Endothelial cell of umbilical vein (primary cell): Measurements from ENCODE around the gene ANKRD44. TPM values are rescaled to one million over a fixed set of nuclear protein-coding genes. Genes with fewer than 3 reads are reported as not detected.

Source experiments
- BruUV-seq: library from RNA; stranded (reverse); fragments of 400-500 nt; replicated peaks from 2 replicates; lab custom pipeline; 2021; lab: Mats Ljungman, UMichigan
- CTCF ChIA-PET: fragments of 300-600, 350-600 bp; sonication (Branson Sonifier 250); formaldehyde crosslinking; loops from one replicate; lab custom pipeline; 2021; ENCODE audit warnings: antibody characterized with exemption, inconsistent platforms; lab: Charles Lee
- POLR2A ChIA-PET: fragments of 300-600, 350-600 bp; sonication (Branson Sonifier 250); formaldehyde crosslinking; loops from one replicate; lab custom pipeline; 2021; ENCODE audit warnings: antibody characterized with exemption, inconsistent platforms; lab: Charles Lee
- DNase-seq: peaks from one replicate; pipeline ENCODE4 v3.0.0-alpha.2; 2011; ENCODE audit warnings: low read depth, low spot score
- FAIRE-seq: peaks from 2 replicates; lab custom pipeline; 2011; peaks lifted over from hg19 to GRCh38; lab: Jason Lieb, UNC
- H2AFZ ChIP-seq: 2 replicates; pipeline ENCODE4 v1.6.0; 2012; ENCODE audit warnings: low read depth, low read length, control low read depth, inconsistent platforms
- H3K27ac ChIP-seq: 2 replicates; pipeline ENCODE4 v1.5.1; 2011; ENCODE audit warnings: low read depth, mild to moderate bottlenecking, control low read depth, low read length, moderate library complexity; ENCODE audit not compliant: insufficient read depth
- H3K27me3 ChIP-seq, 2 experiments: 2 replicates each; pipeline versions ENCODE4 v1.6.0 to v1.6.1; 2011; ENCODE audit warnings: low read length in 2 of 2, mixed read lengths in 1 of 2; ENCODE audit not compliant: control insufficient read depth in 2 of 2, insufficient read depth in 2 of 2
- H3K36me3 ChIP-seq, 2 experiments: 2 replicates in 1 of 2; 3 replicates in 1 of 2; pipeline ENCODE4 v1.5.1; 2011; ENCODE audit warnings: low read length in 2 of 2, mild to moderate bottlenecking in 1 of 2, moderate library complexity in 1 of 2; ENCODE audit not compliant: control insufficient read depth in 2 of 2, insufficient read depth in 2 of 2; ENCODE audit errors: extremely low read depth in 1 of 2
- H3K4me1 ChIP-seq: 3 replicates; pipeline ENCODE4 v1.5.1; 2011; ENCODE audit warnings: mild to moderate bottlenecking, low read length; ENCODE audit not compliant: control insufficient read depth, insufficient read depth; ENCODE audit errors: extremely low read depth
- H3K4me2 ChIP-seq: 2 replicates; pipeline ENCODE4 v1.6.1; 2011; ENCODE audit warnings: low read length, control low read depth, mixed read lengths; ENCODE audit not compliant: insufficient read depth
- H3K4me3 ChIP-seq, 3 experiments: fragments of 200-600 bp in 1 of 3; sonication (generic), shearing (Covaris generic) in 1 of 3; replicated peaks in 1 of 3; 2 replicates each; pipeline ENCODE4 v1.5.1; 2011 to 2016; ENCODE audit warnings: control low read depth in 3 of 3, low read length in 3 of 3, mild to moderate bottlenecking in 2 of 3, inconsistent platforms in 1 of 3, low read depth in 1 of 3, moderate library complexity in 1 of 3; ENCODE audit not compliant: insufficient read depth in 1 of 3
- H3K79me2 ChIP-seq: 2 replicates; pipeline ENCODE4 v1.6.0; 2012; ENCODE audit warnings: low read length, inconsistent platforms; ENCODE audit not compliant: control insufficient read depth, insufficient read depth
- H3K9ac ChIP-seq: replicated peaks from 2 replicates; pipeline ENCODE3; 2011; ENCODE audit warnings: low read length, control low read depth; ENCODE audit not compliant: insufficient read depth; ENCODE audit errors: extremely low read depth
- H3K9me1 ChIP-seq: replicated peaks from 3 replicates; pipeline ENCODE4 v1.6.0; 2011; ENCODE audit warnings: mild to moderate bottlenecking, low read length; ENCODE audit not compliant: control insufficient read depth, insufficient read depth; ENCODE audit errors: extremely low read depth
- H3K9me3 ChIP-seq: replicated peaks from 2 replicates; pipeline ENCODE4 v1.5.1; 2012; ENCODE audit warnings: low read length, inconsistent platforms; ENCODE audit not compliant: control insufficient read depth, insufficient read depth
- H4K20me1 ChIP-seq: replicated peaks from 2 replicates; pipeline ENCODE3; 2011; ENCODE audit warnings: mild to moderate bottlenecking, low read length; ENCODE audit not compliant: control insufficient read depth, insufficient read depth; ENCODE audit errors: extremely low read depth
- CTCF ChIP-seq, 2 donors: IDR thresholded peaks; 1 replicate in 1 of 2; 2 replicates in 1 of 2; pipeline ENCODE4 v1.5.1; 2011; ENCODE audit warnings: low read length in 2 of 2, mild to moderate bottlenecking in 2 of 2, moderate library complexity in 2 of 2, control low read depth in 1 of 2, inconsistent platforms in 1 of 2, low read depth in 1 of 2; ENCODE audit not compliant: insufficient read depth in 1 of 2; ENCODE audit errors: extremely low read depth in 1 of 2
- EZH2 ChIP-seq: IDR thresholded peaks from 2 replicates; pipeline ENCODE4 v1.6.1; 2012; ENCODE audit warnings: borderline replicate concordance, low read depth, mild to moderate bottlenecking, moderate library complexity, low read length, inconsistent platforms; ENCODE audit not compliant: severe bottlenecking
- FOS ChIP-seq: IDR thresholded peaks from 2 replicates; pipeline ENCODE4 v1.6.1; 2011; ENCODE audit warnings: mild to moderate bottlenecking, low read length, moderate library complexity, borderline replicate concordance; ENCODE audit not compliant: insufficient read depth
- GATA2 ChIP-seq: IDR thresholded peaks from 2 replicates; pipeline ENCODE4 v1.7.0; 2011; ENCODE audit warnings: low read depth, mild to moderate bottlenecking, moderate library complexity, mixed read lengths, low read length; ENCODE audit not compliant: insufficient read length, insufficient read depth
- JUN ChIP-seq: IDR thresholded peaks from 2 replicates; pipeline ENCODE4 v1.6.1; 2011; ENCODE audit warnings: borderline replicate concordance, low read depth; ENCODE audit not compliant: insufficient read length, insufficient read depth
- MYC ChIP-seq: IDR thresholded peaks from one replicate; pipeline ENCODE4 v1.6.1; 2011; ENCODE audit warnings: mild to moderate bottlenecking, low read depth, low read length
- POLR2A ChIP-seq: IDR thresholded peaks from 2 replicates; pipeline ENCODE4 v1.6.1; 2012; ENCODE audit warnings: low read depth, mild to moderate bottlenecking, control low read depth, low read length
- POLR2AphosphoS5 ChIP-seq: IDR thresholded peaks from 2 replicates; pipeline ENCODE4 v1.6.1; 2012; ENCODE audit warnings: low read depth, mild to moderate bottlenecking, control low read depth, low read length, moderate library complexity; ENCODE audit not compliant: insufficient read depth
- dilution Hi-C: fragments of 300-500 bp; cut with MboI; formaldehyde crosslinking; loops from one replicate; pipeline ENCODE4 v1.15.0; 2019; ENCODE audit warnings: low sequenced_read_pairs; ENCODE audit not compliant: extremely low pct_ligation_motif_present
- intact Hi-C: fragments of 100-400 bp; cut with micrococcal nuclease; formaldehyde crosslinking; loops from one replicate; pipeline ENCODE4 v1.10.0; 2022
- polyA plus RNA-seq, 4 experiments: library from polyadenylated mRNA; depleted of rRNA in 3 of 4; stranded (reverse) in 3 of 4; unstranded in 1 of 4; fragments of >200 nt; gene quantifications; 2 replicates each; pipeline versions ENCODE4 v1.2.1 to v1.2.3, GENCODE V29; 2011 to 2012; ENCODE audit warnings: missing spikeins in 1 of 4
- total RNA-seq: library from RNA; stranded (reverse); gene quantifications from 2 replicates; pipeline ENCODE4 v1.2.3, GENCODE V29; 2021
- TF ChIP-seq, protein P1 (sequence below): IDR thresholded peaks from 2 replicates; pipeline ENCODE4 v1.6.1; 2011; ENCODE audit not compliant: insufficient read depth, insufficient read length

Gene ANKRD44
- total and polyA plus RNA-seq, 2 donors (not counting 3 experiments of a cell fraction or from before 2014, with no cell fraction given): 3.4 to 6.1 TPM

GRCh38 chr2:197280015-197280702 lies 30.4 kb downstream of the ANKRD44 start:
- no peak for FAIRE-seq
- CTCF ChIA-PET: no interaction called here

GRCh38 chr2:197278799-197279763 lies 31.5 kb downstream of the ANKRD44 start:
- ChIA-PET CTCF (no interaction called here), POLR2A (no interaction called here)
- TF ChIP-seq FOS (no peak), GATA2 (no peak), MYC (no peak), JUN (no peak), POLR2A (no peak), EZH2 (no peak), CTCF (IDR thresholded peaks at IDR 0.05; ENCODE audit: extremely low read depth in 1 of 2, insufficient read depth in 1 of 2, low read depth in 1 of 2, low read length in 2 of 2) (no peak), POLR2AphosphoS5 (no peak)
- TF ChIP-seq, protein P1, sequence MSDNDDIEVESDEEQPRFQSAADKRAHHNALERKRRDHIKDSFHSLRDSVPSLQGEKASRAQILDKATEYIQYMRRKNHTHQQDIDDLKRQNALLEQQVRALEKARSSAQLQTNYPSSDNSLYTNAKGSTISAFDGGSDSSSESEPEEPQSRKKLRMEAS: no peak

More at GRCh38 chr2:197280015-197280702, 30.4 kb downstream of the ANKRD44 start:
- Histone ChIP-seq H3K4me1 (no peaks in the 10 kb centered on the region), H3K4me2 (no peak overlapping the region), H2AFZ (no peak overlapping the region), H3K9me1 (no peaks in the 10 kb centered on the region), H3K27ac (no peak overlapping the region), H4K20me1 (no peaks in the 10 kb centered on the region), H3K36me3 (no peaks in the 10 kb centered on the region), H3K9ac (no peak overlapping the region), H3K4me3 (no peak overlapping the region), H3K27me3 (peaks cover 0 to 4% of the 10 kb centered on the region in 2 experiments), H3K79me2 (no peaks in the 10 kb centered on the region), H3K9me3 (no peaks in the 10 kb centered on the region)
- BruUV-seq: no TSS peak
- POLR2A ChIA-PET: no interaction called here
- no peak for DNase-seq
- intact Hi-C loops: no loop called here
- dilution Hi-C loops: no loop called here
- no peak for TF ChIP-seq GATA2
- TF ChIP-seq, protein P1: no peak
- no peak for TF ChIP-seq FOS
- no peak for TF ChIP-seq POLR2A

More at GRCh38 chr2:197278799-197279763, 31.5 kb downstream of the ANKRD44 start:
- Histone ChIP-seq H4K20me1 (no peaks in the 10 kb centered on the region), H3K4me1 (no peaks in the 10 kb centered on the region), H3K4me2 (no peak overlapping the region), H3K9ac (no peak overlapping the region), H3K79me2 (no peaks in the 10 kb centered on the region), H3K27ac (no peak overlapping the region), H3K9me1 (no peaks in the 10 kb centered on the region), H2AFZ (no peak overlapping the region), H3K4me3 (no peak overlapping the region), H3K9me3 (no peaks in the 10 kb centered on the region), H3K27me3 (peaks cover 0 to 4% of the 10 kb centered on the region in 2 experiments), H3K36me3 (no peaks in the 10 kb centered on the region)
- FAIRE-seq (no peak), DNase-seq (no peak)
- dilution Hi-C loops (no loop called here), intact Hi-C loops (no loop called here)
- BruUV-seq: no TSS peak
